Kidney epithelial cell (primary cell): Measurements from ENCODE around the gene RNF213. TPM values are rescaled to one million over a fixed set of nuclear protein-coding genes. Genes with fewer than 3 reads are reported as not detected.
"Not testable (repeated sequence)": the region's sequence is repeated elsewhere in the genome, so short reads cannot be mapped to it uniquely, and the experiment has no call there.

Experiments
- DNase-seq: peaks from one replicate; pipeline ENCODE4 v3.0.0-alpha.2; 2010; ENCODE audit warnings: low read depth
- H3K27me3 ChIP-seq: 2 replicates; pipeline ENCODE4 v1.6.0; 2011; ENCODE audit warnings: low read length; ENCODE audit not compliant: control insufficient read depth, insufficient read depth
- H3K36me3 ChIP-seq: 2 replicates; pipeline ENCODE4 v1.5.1; 2011; ENCODE audit warnings: low read length; ENCODE audit not compliant: control insufficient read depth, insufficient read depth
- H3K4me3 ChIP-seq: 2 replicates; pipeline ENCODE4 v1.5.1; 2011; ENCODE audit warnings: low read depth, mild to moderate bottlenecking, control low read depth, low read length
- CTCF ChIP-seq: IDR thresholded peaks from 2 replicates; pipeline ENCODE4 v1.5.1; 2011; ENCODE audit warnings: mild to moderate bottlenecking, moderate library complexity, low read length, control low read depth, inconsistent platforms; ENCODE audit not compliant: insufficient read depth, poor library complexity, severe bottlenecking
- total RNA-seq: library from RNA; depleted of rRNA; stranded (reverse); fragments of >200 nt; gene quantifications from 2 replicates; pipeline ENCODE4 v1.2.3, GENCODE V29; 2015

Gene RNF213
- total RNA-seq, 1 donor from 2014 or later: 111 TPM

GRCh38 chr17:80311216-80311827 is 50.7 kb downstream of the RNF213 start:
- TF ChIP-seq CTCF: no peak
- peaks cover 2% of the 10 kb centered on the region for H3K36me3 ChIP-seq
- no peaks in the 10 kb centered on the region for H3K27me3 ChIP-seq
- no peak for DNase-seq
- H3K4me3 ChIP-seq: no peak overlapping the region

- Histone ChIP-seq H3K36me3 (peaks cover 2% of the 10 kb centered on the region), H3K4me3 (no peak overlapping the region), H3K27me3 (no peaks in the 10 kb centered on the region)
- no peak for DNase-seq
- no peak for TF ChIP-seq CTCF
Measured at GRCh38 chr17:80312621-80313135, 52.0 kb downstream of the RNF213 start.

GRCh38 chr17:80313160-80313829 is 52.6 kb downstream of the RNF213 start:
- Histone ChIP-seq H3K27me3 (no peaks in the 10 kb centered on the region), H3K4me3 (no peak overlapping the region), H3K36me3 (peaks cover 5% of the 10 kb centered on the region)
- no peak for TF ChIP-seq CTCF
- DNase-seq: no peak

GRCh38 chr17:80313946-80314345 is 53.3 kb downstream of the RNF213 start:
- H3K36me3 ChIP-seq, DNase-seq, H3K27me3 ChIP-seq, H3K4me3 ChIP-seq: not testable (repeated sequence)

GRCh38 chr17:80315517-80316182 is 55.0 kb downstream of the RNF213 start:
- peaks cover 6% of the 10 kb centered on the region for H3K36me3 ChIP-seq
- TF ChIP-seq CTCF: no peak
- DNase-seq: no peak
- no peak overlapping the region for H3K4me3 ChIP-seq
- H3K27me3 ChIP-seq: no peaks in the 10 kb centered on the region

GRCh38 chr17:80316431-80316830 is 55.8 kb downstream of the RNF213 start:
- TF ChIP-seq CTCF: no peak
- Histone ChIP-seq H3K36me3 (peaks cover 6% of the 10 kb centered on the region), H3K27me3 (no peaks in the 10 kb centered on the region), H3K4me3 (no peak overlapping the region)
- DNase-seq: no peak
